ENCODE data around the gene TMEM74B.

DNA sequence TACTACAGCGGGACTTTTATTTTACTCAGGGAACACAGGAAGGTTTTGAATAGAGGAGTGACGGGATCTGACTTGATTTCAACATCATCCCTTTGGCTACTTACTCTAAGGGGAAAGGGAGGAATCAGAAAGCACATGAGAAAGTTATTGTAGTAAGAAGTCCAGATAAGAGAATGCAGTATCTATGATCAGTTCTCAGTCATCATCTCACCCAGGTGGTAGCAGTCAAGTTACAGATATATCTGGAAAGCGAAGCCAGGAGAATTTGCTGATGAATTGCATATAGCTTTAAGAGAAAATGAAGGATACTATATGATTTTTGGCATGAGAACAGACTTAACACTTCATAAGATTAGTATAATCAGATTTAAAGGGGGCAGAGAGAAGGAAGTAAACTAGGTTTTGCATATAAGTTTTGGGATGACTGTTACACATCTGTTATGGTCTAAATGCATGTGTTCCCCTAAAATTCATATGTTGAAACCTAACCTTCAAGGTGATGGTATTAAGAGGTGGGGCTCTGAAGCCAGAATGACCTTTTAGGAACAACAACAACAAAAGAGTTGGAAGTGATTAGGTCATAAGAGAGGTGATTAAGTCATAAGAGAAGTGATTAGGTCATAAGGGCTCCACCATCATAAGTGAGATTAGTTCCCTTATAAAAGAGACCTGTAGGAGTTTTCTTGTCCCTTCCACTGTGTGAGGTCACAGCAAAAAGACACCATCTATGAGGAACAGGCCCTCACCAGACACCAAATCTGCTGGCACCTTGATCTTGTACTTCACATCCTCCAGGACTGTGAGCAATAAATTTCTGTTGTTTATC, 47.7 kb upstream of the TMEM74B start:
- TF ChIP-seq, protein P1, sequence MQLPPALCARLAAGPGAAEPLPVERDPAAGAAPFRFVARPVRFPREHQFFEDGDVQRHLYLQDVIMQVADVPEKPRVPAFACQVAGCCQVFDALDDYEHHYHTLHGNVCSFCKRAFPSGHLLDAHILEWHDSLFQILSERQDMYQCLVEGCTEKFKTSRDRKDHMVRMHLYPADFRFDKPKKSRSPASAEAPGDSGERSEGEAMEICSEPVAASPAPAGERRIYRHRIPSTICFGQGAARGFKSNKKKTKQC (CRISPR knock-in tag; IDR thresholded peaks at IDR 0.05), result no peak
- TF ChIP-seq CBX3 (IDR thresholded peaks at IDR 0.05; ENCODE audit: borderline replicate concordance in 1 of 2, low read length in 2 of 2) (no peak), YBX1 (IDR thresholded peaks at IDR 0.05) (no peak), TCF7L2 (IDR thresholded peaks at IDR 0.05; ENCODE audit: low read depth, low read length) (no peak), PCBP1 (IDR thresholded peaks at IDR 0.05; ENCODE audit: low read depth, low read length, poor library complexity, severe bottlenecking) (no peak), MLX (CRISPR knock-in tag; conservative IDR thresholded peaks at IDR 0.05) (no peak)
- TF ChIP-seq, protein P2, sequence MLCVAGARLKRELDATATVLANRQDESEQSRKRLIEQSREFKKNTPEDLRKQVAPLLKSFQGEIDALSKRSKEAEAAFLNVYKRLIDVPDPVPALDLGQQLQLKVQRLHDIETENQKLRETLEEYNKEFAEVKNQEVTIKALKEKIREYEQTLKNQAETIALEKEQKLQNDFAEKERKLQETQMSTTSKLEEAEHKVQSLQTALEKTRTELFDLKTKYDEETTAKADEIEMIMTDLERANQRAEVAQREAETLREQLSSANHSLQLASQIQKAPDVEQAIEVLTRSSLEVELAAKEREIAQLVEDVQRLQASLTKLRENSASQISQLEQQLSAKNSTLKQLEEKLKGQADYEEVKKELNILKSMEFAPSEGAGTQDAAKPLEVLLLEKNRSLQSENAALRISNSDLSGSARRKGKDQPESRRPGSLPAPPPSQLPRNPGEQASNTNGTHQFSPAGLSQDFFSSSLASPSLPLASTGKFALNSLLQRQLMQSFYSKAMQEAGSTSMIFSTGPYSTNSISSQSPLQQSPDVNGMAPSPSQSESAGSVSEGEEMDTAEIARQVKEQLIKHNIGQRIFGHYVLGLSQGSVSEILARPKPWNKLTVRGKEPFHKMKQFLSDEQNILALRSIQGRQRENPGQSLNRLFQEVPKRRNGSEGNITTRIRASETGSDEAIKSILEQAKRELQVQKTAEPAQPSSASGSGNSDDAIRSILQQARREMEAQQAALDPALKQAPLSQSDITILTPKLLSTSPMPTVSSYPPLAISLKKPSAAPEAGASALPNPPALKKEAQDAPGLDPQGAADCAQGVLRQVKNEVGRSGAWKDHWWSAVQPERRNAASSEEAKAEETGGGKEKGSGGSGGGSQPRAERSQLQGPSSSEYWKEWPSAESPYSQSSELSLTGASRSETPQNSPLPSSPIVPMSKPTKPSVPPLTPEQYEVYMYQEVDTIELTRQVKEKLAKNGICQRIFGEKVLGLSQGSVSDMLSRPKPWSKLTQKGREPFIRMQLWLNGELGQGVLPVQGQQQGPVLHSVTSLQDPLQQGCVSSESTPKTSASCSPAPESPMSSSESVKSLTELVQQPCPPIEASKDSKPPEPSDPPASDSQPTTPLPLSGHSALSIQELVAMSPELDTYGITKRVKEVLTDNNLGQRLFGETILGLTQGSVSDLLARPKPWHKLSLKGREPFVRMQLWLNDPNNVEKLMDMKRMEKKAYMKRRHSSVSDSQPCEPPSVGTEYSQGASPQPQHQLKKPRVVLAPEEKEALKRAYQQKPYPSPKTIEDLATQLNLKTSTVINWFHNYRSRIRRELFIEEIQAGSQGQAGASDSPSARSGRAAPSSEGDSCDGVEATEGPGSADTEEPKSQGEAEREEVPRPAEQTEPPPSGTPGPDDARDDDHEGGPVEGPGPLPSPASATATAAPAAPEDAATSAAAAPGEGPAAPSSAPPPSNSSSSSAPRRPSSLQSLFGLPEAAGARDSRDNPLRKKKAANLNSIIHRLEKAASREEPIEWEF (CRISPR knock-in tag; IDR thresholded peaks at IDR 0.05), result no peak

All from K562 (cell line).